ENCODE results near the gene TNFRSF4. TPM values are rescaled to one million over a fixed set of nuclear protein-coding genes. Genes with fewer than 3 reads are reported as not detected.
A peak's percentile ranks its signal among the peaks of the same experiment; 100 is the strongest.

Gene TNFRSF4
- total and polyA plus RNA-seq, 2 of the 13 experiments (the other 11 are each of a cell fraction or from before 2014, with no cell fraction given), result not detected

DNA sequence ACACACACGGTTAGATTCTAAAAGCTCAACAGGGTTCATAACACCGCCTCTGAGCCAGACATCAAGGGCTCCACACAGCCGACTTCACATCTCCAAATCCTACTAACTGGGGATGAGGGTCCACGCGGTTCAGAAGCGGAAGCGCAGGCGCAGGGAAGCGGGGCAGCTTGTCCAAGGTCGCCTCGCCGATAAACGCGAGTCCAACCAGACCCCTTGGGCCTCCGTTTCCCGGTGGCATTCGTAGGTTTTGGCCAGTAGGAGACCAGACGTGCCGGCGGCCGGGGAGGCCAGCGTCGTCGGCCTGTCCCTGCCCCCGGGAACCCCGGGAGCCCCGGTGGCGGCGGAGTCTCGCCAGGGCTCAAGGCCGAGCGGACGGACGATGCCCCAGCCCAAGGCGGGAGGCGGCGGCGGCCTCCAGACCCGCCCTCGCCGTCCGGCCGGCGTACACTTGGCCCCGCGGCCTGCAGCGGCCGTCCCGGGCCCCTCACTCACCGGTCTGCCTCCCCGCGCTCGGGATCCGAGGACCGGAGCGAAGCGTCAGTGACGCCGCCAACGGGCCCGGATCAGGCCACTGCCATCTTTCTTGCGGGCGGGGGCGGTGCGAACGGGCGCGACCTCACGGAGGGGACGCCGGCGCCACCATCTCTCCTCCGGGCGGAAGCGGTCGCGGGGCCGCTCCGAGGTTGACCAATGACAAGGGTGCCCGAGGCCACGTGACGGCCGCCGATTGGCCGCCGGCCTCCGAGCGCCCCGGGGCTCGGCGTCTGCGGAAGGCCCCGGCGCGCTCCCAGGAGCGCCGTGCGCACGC lies 17.7 kb upstream of the TNFRSF4 start, which contains the start of gene SDF4 (continued):
- TF ChIP-seq ZNF672 (CRISPR knock-in tag; IDR thresholded peaks at IDR 0.05) (no peak; the same call in 1 of the 2 replicates), ZNF589 (CRISPR knock-in tag; conservative IDR thresholded peaks at IDR 0.05) (0 out of 2 replicates have a peak, but pooled peaks have one; percentile 36), NFE2L2 (IDR thresholded peaks at IDR 0.05; ENCODE audit: low read length) (no peak), ZC3H13 (CRISPR knock-in tag; IDR thresholded peaks at IDR 0.05) (peak; percentile 99), ZNF331 (CRISPR knock-in tag; IDR thresholded peaks at IDR 0.05) (peak; percentile 45; the same call in 1 of the 2 replicates), XRCC5 (optimal IDR thresholded peaks at IDR 0.05; ENCODE audit: low read length) (no peak), ZNF563 (CRISPR knock-in tag; IDR thresholded peaks at IDR 0.05) (peak; percentile 76), ZNF10 (CRISPR knock-in tag; IDR thresholded peaks at IDR 0.05; ENCODE audit: borderline replicate concordance, low read depth) (no peak), NKX3-1 (CRISPR knock-in tag; IDR thresholded peaks at IDR 0.05) (0 out of 2 replicates have a peak, but pooled peaks have one; percentile 70), ZNF431 (CRISPR knock-in tag; IDR thresholded peaks at IDR 0.05; ENCODE audit: borderline replicate concordance, low read depth) (peak; percentile 88), MIER2 (CRISPR knock-in tag; IDR thresholded peaks at IDR 0.05) (no peak), ZBTB20 (CRISPR knock-in tag; IDR thresholded peaks at IDR 0.05; ENCODE audit: borderline replicate concordance, low read depth) (peak; percentile 13; the same call in 1 of the 2 replicates), SP4 (CRISPR knock-in tag; IDR thresholded peaks at IDR 0.05) (peak; percentile 59; the same call in 1 of the 2 replicates), CEBPG (CRISPR knock-in tag; IDR thresholded peaks at IDR 0.05) (no peak)
- TF ChIP-seq, protein P1, sequence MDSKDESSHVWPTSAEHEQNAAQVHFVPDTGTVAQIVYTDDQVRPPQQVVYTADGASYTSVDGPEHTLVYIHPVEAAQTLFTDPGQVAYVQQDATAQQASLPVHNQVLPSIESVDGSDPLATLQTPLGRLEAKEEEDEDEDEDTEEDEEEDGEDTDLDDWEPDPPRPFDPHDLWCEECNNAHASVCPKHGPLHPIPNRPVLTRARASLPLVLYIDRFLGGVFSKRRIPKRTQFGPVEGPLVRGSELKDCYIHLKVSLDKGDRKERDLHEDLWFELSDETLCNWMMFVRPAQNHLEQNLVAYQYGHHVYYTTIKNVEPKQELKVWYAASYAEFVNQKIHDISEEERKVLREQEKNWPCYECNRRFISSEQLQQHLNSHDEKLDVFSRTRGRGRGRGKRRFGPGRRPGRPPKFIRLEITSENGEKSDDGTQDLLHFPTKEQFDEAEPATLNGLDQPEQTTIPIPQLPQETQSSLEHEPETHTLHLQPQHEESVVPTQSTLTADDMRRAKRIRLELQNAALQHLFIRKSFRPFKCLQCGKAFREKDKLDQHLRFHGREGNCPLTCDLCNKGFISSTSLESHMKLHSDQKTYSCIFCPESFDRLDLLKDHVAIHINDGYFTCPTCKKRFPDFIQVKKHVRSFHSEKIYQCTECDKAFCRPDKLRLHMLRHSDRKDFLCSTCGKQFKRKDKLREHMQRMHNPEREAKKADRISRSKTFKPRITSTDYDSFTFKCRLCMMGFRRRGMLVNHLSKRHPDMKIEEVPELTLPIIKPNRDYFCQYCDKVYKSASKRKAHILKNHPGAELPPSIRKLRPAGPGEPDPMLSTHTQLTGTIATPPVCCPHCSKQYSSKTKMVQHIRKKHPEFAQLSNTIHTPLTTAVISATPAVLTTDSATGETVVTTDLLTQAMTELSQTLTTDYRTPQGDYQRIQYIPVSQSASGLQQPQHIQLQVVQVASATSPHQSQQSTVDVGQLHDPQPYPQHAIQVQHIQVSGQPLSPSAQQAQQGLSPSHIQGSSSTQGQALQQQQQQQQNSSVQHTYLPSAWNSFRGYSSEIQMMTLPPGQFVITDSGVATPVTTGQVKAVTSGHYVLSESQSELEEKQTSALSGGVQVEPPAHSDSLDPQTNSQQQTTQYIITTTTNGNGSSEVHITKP (CRISPR knock-in tag; IDR thresholded peaks at IDR 0.05; ENCODE audit: low read depth), result no peak
- TF ChIP-seq, protein P2, sequence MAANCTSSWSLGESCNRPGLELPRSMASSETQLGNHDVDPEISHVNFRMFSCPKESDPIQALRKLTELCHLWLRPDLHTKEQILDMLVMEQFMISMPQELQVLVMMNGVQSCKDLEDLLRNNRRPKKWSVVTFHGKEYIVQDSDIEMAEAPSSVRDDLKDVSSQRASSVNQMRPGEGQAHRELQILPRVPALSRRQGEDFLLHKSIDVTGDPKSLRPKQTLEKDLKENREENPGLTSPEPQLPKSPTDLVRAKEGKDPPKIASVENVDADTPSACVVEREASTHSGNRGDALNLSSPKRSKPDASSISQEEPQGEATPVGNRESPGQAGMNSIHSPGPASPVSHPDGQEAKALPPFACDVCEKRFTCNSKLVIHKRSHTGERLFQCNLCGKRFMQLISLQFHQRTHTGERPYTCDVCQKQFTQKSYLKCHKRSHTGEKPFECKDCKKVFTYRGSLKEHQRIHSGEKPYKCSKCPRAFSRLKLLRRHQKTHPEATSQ (CRISPR knock-in tag; IDR thresholded peaks at IDR 0.05; ENCODE audit: borderline replicate concordance), result 0 out of 2 replicates have a peak, but pooled peaks have one; percentile 34
- TF ChIP-seq, protein P3, sequence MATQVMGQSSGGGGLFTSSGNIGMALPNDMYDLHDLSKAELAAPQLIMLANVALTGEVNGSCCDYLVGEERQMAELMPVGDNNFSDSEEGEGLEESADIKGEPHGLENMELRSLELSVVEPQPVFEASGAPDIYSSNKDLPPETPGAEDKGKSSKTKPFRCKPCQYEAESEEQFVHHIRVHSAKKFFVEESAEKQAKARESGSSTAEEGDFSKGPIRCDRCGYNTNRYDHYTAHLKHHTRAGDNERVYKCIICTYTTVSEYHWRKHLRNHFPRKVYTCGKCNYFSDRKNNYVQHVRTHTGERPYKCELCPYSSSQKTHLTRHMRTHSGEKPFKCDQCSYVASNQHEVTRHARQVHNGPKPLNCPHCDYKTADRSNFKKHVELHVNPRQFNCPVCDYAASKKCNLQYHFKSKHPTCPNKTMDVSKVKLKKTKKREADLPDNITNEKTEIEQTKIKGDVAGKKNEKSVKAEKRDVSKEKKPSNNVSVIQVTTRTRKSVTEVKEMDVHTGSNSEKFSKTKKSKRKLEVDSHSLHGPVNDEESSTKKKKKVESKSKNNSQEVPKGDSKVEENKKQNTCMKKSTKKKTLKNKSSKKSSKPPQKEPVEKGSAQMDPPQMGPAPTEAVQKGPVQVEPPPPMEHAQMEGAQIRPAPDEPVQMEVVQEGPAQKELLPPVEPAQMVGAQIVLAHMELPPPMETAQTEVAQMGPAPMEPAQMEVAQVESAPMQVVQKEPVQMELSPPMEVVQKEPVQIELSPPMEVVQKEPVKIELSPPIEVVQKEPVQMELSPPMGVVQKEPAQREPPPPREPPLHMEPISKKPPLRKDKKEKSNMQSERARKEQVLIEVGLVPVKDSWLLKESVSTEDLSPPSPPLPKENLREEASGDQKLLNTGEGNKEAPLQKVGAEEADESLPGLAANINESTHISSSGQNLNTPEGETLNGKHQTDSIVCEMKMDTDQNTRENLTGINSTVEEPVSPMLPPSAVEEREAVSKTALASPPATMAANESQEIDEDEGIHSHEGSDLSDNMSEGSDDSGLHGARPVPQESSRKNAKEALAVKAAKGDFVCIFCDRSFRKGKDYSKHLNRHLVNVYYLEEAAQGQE (IDR thresholded peaks at IDR 0.05; ENCODE audit: borderline replicate concordance in 1 of 2, low read depth in 1 of 2, low read length in 2 of 2), result no peak
- TF ChIP-seq, protein P4, sequence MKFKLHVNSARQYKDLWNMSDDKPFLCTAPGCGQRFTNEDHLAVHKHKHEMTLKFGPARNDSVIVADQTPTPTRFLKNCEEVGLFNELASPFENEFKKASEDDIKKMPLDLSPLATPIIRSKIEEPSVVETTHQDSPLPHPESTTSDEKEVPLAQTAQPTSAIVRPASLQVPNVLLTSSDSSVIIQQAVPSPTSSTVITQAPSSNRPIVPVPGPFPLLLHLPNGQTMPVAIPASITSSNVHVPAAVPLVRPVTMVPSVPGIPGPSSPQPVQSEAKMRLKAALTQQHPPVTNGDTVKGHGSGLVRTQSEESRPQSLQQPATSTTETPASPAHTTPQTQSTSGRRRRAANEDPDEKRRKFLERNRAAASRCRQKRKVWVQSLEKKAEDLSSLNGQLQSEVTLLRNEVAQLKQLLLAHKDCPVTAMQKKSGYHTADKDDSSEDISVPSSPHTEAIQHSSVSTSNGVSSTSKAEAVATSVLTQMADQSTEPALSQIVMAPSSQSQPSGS (CRISPR knock-in tag; IDR thresholded peaks at IDR 0.05), result peak; percentile 41; the same call in 1 of the 2 replicates
